ENCODE results near the gene USO1.
"Not testable (repeated sequence)": the region's sequence is repeated elsewhere in the genome, so short reads cannot be mapped to it uniquely, and the experiment has no call there.

Gene USO1

GRCh38 chr4:75710246-75710645, 14.1 kb upstream of the USO1 start:
- no peak for DNase-seq (ENCODE audit: low read depth in 2 of 2)

- DNase-seq (ENCODE audit: low read depth in 2 of 2), result no peak
Measured at GRCh38 chr4:75714011-75714410, 10.4 kb upstream of the USO1 start.

GRCh38 chr4:75714704-75715103, 9.7 kb upstream of the USO1 start:
- DNase-seq (ENCODE audit: low read depth in 2 of 2), result no peak

GRCh38 chr4:75715105-75715799, 9.1 kb upstream of the USO1 start:
- DNase-seq (ENCODE audit: low read depth in 2 of 2), result no peak

GRCh38 chr4:75716054-75716453, 8.3 kb upstream of the USO1 start:
- DNase-seq (ENCODE audit: low read depth in 2 of 2), result not testable (repeated sequence)

GRCh38 chr4:75717408-75717807, 7.0 kb upstream of the USO1 start:
- DNase-seq (ENCODE audit: low read depth in 2 of 2), result no peak

GRCh38 chr4:75718529-75718928, 5.8 kb upstream of the USO1 start:
- DNase-seq (ENCODE audit: low read depth in 2 of 2), result no peak

GRCh38 chr4:75722417-75722816, 2.0 kb upstream of the USO1 start:
- DNase-seq (ENCODE audit: low read depth in 2 of 2), result no peak

GRCh38 chr4:75723163-75724065, 963 bp upstream of the USO1 start:
- DNase-seq (ENCODE audit: low read depth in 2 of 2), result no peak

- DNase-seq (ENCODE audit: low read depth in 2 of 2), result peak; percentile 12 to 22
Measured at GRCh38 chr4:75724867-75725724, 719 bp downstream of the USO1 start.

GRCh38 chr4:75725942-75726538, 1.7 kb downstream of the USO1 start:
- DNase-seq (ENCODE audit: low read depth in 2 of 2), result not testable (repeated sequence)

GRCh38 chr4:75726577-75726976, 2.2 kb downstream of the USO1 start:
- no peak for DNase-seq (ENCODE audit: low read depth in 2 of 2)

- no peak for DNase-seq (ENCODE audit: low read depth in 2 of 2)
Measured at GRCh38 chr4:75727073-75727472, 2.7 kb downstream of the USO1 start.

GRCh38 chr4:75729836-75730235, 5.5 kb downstream of the USO1 start:
- DNase-seq (ENCODE audit: low read depth in 2 of 2), result no peak

- no peak for DNase-seq (ENCODE audit: low read depth in 2 of 2)
Measured at GRCh38 chr4:75733369-75733768, 9.0 kb downstream of the USO1 start.

GRCh38 chr4:75735525-75735924, 11.1 kb downstream of the USO1 start:
- DNase-seq (ENCODE audit: low read depth in 2 of 2), result no peak

- DNase-seq (ENCODE audit: low read depth in 2 of 2), result no peak
Measured at GRCh38 chr4:75736862-75737261, 12.5 kb downstream of the USO1 start.

- DNase-seq (ENCODE audit: low read depth in 2 of 2), result no peak
Measured at GRCh38 chr4:75737398-75737797, 13.0 kb downstream of the USO1 start.

- DNase-seq (ENCODE audit: low read depth in 2 of 2), result no peak
Measured at GRCh38 chr4:75741027-75741426, 16.6 kb downstream of the USO1 start.

- no peak for DNase-seq (ENCODE audit: low read depth in 2 of 2)
Measured at GRCh38 chr4:75742451-75742850, 18.1 kb downstream of the USO1 start.

- DNase-seq (ENCODE audit: low read depth in 2 of 2), result no peak
Measured at GRCh38 chr4:75745161-75745560, 20.8 kb downstream of the USO1 start.

- DNase-seq (ENCODE audit: low read depth in 2 of 2), result no peak
Measured at GRCh38 chr4:75745721-75746199, 21.4 kb downstream of the USO1 start.

Data from stimulated activated CD8-positive, alpha-beta memory T cell treated with anti-CD3 and anti-CD28 coated beads, Interleukin-2, amount 100 ng/mL, for 1 hour (primary cell).